Non-pigmented ciliary epithelial cell (primary cell): ENCODE results near the gene RBM4B.
"Not testable (repeated sequence)": the region's sequence is repeated elsewhere in the genome, so short reads cannot be mapped to it uniquely, and the experiment has no call there.

Experiments
- DNase-seq: peaks from one replicate; pipeline ENCODE4 v3.0.0-alpha.2; 2010; ENCODE audit warnings: low read depth

Gene RBM4B, protein sequence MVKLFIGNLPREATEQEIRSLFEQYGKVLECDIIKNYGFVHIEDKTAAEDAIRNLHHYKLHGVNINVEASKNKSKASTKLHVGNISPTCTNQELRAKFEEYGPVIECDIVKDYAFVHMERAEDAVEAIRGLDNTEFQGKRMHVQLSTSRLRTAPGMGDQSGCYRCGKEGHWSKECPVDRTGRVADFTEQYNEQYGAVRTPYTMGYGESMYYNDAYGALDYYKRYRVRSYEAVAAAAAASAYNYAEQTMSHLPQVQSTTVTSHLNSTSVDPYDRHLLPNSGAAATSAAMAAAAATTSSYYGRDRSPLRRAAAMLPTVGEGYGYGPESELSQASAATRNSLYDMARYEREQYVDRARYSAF

GRCh38 chr11:66677599-66678375, at the start of gene RBM4B:
Gene RBM4B (minus strand): TSS chr11:66677887. CDS start chr11:66677079, 808 bp downstream.
- peak; percentile 72 for DNase-seq

GRCh38 chr11:66725647-66726046, 48.0 kb upstream of the RBM4B start:
- peak; percentile 26 for DNase-seq

GRCh38 chr11:66725114-66725513, 47.4 kb upstream of the RBM4B start:
- no peak for DNase-seq

DNA sequence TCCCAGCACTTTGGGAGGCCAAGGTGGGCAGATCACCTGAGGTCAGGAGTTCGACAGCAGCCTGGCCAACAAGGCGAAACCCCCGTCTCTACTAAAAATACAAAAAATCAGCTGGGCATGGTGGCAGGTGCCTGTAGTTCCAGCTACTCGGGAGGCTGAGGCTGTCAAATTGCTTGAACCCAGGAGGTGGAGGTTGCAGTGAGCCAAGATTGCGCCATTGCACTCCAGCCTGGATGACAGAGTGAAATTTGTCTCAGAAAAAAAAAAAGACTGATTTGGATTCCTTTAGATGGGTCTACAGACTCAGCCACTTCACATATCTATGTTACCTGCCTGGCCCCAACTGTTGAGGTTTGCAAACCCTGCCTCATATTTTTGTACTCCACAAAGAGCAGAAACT, 46.5 kb upstream of the RBM4B start:
- not testable (repeated sequence) for DNase-seq

GRCh38 chr11:66723693-66724092, 46.0 kb upstream of the RBM4B start:
- DNase-seq, result no peak

DNA sequence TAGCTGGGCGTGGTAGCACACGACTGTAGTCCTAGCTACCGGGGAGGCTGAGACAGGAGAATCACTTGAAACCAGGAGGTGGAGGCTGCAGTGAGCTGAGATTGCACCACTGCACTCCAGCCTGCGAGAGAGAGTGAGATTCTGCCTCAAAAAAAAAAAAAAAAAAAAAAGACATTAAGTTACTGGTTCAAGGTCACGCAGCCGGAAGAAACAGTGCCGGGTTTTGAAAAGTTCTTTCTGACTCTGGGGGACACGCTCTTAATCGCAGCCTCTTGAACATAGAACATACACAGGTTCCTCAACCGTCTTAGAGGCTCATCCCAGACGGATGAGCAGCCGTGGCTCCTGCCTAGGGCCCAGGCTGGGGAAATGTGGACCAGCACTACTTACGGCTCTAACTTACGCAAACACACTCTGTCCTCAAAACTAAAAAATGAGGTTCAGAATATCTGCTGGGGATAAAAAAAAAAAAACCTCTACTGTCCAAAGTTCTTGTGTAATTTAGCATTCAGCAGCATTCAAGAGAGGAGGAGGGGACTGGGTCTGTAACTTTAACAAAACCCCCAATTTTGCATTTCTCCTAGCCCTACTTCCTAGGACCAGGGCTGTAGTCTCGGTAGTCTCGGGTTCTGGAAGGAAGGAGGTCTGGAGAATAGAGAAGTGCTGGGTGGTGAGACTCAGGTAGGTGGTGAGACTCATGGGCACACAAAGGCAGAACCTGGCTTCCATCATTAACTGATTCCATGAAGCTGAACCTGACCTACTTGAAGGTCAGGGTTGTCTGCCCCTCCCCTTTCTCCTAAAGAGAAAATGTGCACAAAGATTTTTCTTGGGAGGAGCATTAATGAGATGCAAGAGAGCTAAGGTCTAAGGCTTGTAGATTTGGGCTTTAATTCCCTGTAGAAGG, 45.3 kb upstream of the RBM4B start:
- DNase-seq, result no peak

- no peak for DNase-seq
Measured at GRCh38 chr11:66721939-66722338, 44.3 kb upstream of the RBM4B start.

DNA sequence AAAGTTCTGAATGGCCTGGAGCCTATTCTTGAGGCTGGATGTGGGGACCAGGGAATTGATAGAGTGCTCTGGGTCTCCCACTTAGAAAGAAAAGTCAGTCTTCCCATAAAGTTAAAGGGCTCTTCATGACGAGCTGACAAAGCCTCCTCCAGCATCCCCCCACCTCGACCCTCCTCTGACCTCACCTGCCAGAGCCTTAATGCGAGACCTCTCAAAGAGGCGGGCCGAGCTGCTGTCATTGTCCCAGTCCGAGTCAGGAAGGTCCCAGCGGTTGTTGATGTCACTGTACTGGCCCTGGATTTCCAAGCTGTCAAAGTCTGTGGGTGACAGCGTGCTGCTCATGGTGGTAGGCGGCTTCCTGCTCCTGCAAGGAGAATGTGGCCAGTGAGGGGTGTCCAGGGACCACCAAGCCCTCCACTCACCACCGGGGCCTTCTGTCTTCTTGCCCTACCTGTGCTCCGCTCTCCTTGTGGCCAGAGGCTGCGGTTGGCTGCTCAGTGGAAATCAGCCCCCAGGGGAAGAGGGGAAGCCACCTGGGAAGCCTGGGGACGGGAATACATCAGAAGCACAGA, 43.3 kb upstream of the RBM4B start:
- no peak for DNase-seq

DNA sequence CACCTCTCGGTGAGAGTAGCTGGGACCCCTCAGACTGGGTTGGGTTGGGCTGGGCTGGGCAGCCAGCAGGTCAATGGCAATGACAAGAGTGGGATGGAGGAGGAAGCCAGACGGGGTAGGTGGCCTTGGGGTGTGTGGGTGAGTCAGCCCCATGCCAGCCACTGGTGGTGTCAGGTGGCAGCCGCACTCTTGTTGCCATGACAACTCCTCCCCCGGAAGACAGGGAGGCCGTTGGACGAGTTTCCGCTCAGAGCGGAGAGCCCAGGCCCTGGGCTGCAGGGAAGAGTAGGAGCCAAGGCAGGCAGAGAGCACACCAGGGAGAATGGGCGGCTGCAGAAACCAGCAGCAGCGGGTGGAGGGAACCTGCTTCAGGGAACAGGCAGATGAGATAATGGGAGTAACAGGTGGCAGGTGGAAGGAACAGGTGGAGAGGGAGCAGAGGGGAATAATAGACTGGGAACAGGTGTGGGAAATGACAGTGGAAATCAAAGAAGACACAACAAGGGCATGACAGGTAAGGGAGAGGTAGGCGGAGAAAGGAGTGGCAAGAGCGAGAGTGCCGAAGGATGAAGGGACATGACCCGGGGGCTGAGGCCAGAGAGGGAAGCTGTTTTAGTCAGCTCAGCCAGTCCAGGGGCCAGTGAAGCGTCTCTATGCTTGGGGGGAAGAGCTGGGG, 42.7 kb upstream of the RBM4B start:
- DNase-seq, result peak; percentile 57

- no peak for DNase-seq
Measured at GRCh38 chr11:66719111-66719872, 41.6 kb upstream of the RBM4B start.

DNA sequence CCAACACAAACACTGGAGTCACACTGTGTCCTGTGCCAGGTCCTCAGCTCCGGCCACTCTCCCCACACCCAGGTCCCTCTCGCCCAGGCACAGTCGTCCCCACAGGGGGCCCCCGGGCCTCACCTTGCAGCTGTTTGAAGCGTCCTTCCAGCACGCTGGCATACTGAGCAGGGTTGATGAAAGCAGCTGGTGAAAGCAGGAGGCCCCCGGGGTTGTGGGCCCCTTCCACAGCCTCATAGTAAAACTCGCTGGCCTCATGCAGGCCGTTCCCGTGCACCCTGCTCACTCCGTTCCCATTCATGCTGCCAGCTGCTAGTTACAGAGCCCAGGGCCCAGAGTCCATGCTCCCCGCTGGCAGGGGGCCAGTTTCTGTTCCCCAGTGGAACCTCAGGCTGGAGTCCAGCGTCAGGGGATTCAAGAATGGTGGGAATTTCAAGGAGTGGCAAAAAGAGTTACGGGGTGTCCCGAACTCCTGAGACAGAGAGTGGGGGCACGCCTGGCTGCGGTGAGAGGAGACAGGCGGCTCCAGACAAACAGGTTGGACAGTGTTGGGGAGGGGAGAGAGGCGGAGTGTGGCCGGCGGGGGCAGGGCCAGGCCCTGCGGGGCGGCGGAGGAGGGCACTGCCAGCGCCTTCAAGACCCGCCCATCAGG, 40.8 kb upstream of the RBM4B start:
- DNase-seq, result no peak

- DNase-seq, result no peak
Measured at GRCh38 chr11:66717925-66718319, 40.2 kb upstream of the RBM4B start.

DNA sequence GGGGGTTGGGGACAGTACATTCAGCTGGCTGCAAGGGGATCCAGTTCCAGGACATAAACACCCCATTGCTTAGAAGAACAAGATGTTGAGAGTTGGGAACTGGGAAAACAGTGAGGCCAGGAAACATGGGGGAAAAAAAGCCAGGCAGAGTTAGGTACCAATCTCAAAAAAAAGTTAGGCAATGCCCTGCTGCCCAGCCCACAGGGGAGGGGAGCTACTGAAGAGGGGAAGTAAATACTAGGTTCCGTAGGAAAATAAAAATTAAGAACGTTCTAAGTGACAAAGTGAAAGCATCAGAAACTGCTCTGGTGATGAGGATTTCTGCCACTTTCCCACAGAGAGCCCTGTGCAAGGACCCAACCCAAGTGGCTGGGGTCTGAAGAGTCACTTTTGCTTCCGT, 39.3 kb upstream of the RBM4B start:
- no peak for DNase-seq

DNA sequence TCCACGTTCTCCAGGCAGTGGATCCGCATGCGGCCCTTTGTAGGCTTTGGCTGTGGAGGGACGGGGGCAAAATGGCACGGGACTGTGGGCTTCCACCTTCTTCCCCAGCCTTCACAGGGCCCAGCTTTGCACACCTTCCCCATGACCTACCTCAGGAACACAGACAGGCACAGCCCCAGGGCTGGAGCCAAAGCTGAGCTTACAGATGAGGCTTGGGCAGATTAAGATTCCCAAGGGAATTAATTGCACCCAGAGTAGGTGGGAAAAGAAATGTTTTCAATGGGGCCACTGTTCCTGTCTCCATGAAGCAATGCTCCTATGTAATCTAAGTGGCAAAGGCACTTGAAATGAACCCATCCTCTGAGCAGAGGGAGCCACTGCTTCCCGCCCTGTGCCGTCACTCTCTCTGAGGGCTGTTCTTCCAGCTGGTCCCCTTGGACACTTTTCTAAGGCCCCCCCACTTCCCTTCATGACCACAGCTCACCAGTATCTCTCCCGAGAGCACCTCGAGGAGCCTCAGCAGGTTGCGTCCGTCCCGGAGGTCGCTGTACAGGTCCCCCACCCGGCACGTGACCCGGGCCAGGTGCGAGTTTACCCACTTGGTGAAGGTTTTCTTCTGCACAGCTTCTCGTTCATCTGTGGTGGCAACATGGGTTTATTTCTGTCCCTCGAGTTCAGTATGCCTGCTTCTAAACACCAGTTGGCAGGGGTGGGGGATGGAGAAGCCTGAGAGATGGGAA, 37.8 kb upstream of the RBM4B start:
- no peak for DNase-seq

DNA sequence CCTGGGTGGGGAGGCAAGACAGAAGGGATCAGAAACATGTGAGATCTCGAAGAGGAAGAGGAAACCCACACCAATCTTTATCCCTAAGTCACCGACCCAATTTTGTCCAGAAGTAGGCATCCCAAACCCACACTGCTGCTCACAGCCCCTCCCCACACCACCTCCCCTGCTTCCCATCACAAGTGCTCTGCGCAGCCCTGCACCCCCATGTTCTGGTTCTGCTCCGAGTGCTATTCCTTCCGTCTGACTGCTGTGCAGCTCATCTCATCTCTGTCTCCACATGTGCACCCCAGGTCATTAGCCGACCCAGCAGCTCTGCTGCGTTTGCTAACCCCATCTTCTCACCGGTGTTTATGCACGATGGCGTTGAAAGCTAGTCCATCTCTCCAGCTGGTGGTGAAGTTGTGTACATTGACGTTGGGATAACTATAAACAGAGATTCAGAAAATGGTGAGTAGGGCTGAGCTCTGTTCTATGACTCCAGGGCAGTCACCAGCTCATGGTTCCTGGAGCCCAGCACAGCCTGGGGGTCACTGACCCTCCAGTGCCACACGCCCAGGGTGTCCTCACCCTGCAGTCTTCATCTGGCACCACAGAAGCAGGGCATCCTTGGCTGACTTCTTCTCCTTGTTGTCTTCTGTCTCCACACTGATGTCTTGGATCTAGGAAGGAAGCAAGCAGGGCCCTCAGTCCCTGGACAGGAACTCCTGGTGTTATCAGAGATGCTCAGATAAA, 36.2 kb upstream of the RBM4B start:
- no peak for DNase-seq

GRCh38 chr11:66710384-66710930, 32.8 kb upstream of the RBM4B start:
- no peak for DNase-seq

- no peak for DNase-seq
Measured at GRCh38 chr11:66708701-66709100, 31.0 kb upstream of the RBM4B start.

DNA sequence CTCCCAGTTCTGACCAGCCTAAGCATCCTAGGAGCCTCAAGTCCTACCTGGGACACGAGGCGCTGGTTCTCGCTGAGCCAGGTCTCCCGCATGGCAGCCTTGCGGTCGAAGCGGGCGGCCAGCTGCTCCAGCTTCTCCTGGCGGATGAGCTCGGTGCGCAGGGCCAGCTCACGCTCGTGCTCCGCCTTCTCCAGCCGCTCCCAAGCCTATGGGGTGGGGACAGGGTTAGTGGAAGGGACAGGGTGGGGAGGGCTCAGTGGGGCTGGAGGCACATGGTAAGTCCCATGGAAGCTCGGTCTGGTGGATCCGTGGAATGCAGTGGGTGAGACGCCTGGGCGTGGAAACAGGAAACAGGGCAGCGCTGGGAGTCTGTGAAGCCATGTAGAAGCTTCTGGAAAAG, 30.4 kb upstream of the RBM4B start:
- no peak for DNase-seq
